DND-41 (cell line): ENCODE results near the gene TSSK2.

Experiments
- EZH2 ChIP-seq: IDR thresholded peaks from 3 replicates; pipeline ENCODE4 v1.6.1; 2012; ENCODE audit warnings: borderline replicate concordance, low read depth, mild to moderate bottlenecking, moderate library complexity, low read length, inconsistent platforms; ENCODE audit not compliant: severe bottlenecking
- TF ChIP-seq, protein P1 (sequence below): IDR thresholded peaks from 2 replicates; pipeline ENCODE4 v1.5.1; 2012; ENCODE audit warnings: borderline replicate concordance, low read length, moderate library complexity, mild to moderate bottlenecking; ENCODE audit not compliant: poor library complexity, severe bottlenecking; ENCODE audit errors: extremely low read depth

DNA sequence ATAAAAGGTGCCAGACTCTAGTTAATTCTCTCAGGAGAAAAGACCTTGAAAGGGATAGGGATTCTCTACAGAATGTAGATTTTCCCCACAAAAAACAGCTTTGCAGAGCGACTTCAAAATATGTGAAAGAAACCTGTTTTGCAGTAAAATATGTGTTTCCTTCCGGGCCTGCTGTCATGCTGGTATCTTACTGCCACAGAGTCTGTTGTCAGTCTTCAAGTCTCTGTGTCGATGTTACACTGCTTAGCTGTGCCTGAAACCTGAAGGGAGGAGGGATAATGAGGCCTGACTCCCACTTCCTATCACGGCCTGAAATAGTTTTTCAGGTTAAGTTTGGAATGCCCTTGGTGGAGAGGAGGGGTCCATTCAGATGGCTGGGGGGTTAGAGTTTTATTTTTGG lies 7.2 kb upstream of the TSSK2 start:
- TF ChIP-seq EZH2: no peak
- TF ChIP-seq, protein P1, sequence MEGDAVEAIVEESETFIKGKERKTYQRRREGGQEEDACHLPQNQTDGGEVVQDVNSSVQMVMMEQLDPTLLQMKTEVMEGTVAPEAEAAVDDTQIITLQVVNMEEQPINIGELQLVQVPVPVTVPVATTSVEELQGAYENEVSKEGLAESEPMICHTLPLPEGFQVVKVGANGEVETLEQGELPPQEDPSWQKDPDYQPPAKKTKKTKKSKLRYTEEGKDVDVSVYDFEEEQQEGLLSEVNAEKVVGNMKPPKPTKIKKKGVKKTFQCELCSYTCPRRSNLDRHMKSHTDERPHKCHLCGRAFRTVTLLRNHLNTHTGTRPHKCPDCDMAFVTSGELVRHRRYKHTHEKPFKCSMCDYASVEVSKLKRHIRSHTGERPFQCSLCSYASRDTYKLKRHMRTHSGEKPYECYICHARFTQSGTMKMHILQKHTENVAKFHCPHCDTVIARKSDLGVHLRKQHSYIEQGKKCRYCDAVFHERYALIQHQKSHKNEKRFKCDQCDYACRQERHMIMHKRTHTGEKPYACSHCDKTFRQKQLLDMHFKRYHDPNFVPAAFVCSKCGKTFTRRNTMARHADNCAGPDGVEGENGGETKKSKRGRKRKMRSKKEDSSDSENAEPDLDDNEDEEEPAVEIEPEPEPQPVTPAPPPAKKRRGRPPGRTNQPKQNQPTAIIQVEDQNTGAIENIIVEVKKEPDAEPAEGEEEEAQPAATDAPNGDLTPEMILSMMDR: no peak
